AG04449 (cell line): Measurements from ENCODE around the gene GRID1.
"Not testable (repeated sequence)": the region's sequence is repeated elsewhere in the genome, so short reads cannot be mapped to it uniquely, and the experiment has no call there.

Experiments
- CTCF ChIA-PET: fragments of 350-600 bp; formaldehyde crosslinking; extraction: SDS; loops from one replicate; lab custom pipeline; 2021; ENCODE audit warnings: antibody characterized with exemption; lab: Yijun Ruan, JAX
- POLR2A ChIA-PET: fragments of 400-600, 350-600 bp; formaldehyde crosslinking; extraction: SDS; loops from one replicate; lab custom pipeline; 2020; ENCODE audit warnings: antibody characterized with exemption, inconsistent platforms; lab: Yijun Ruan, JAX
- DNase-seq: peaks from one replicate; pipeline ENCODE4 v3.0.0-alpha.2; 2010; ENCODE audit warnings: low read depth, low spot score
- H3K4me3 ChIP-seq: 2 replicates; pipeline ENCODE4 v1.5.1; 2011; ENCODE audit warnings: low read depth, mild to moderate bottlenecking, control low read depth, low read length
- CTCF ChIP-seq: IDR thresholded peaks from one replicate; pipeline ENCODE4 v1.5.1; 2011; ENCODE audit warnings: mild to moderate bottlenecking, moderate library complexity, low read length, control low read depth, inconsistent platforms; ENCODE audit not compliant: insufficient read depth; ENCODE audit errors: missing control alignments

The GRID1 gene

DNA sequence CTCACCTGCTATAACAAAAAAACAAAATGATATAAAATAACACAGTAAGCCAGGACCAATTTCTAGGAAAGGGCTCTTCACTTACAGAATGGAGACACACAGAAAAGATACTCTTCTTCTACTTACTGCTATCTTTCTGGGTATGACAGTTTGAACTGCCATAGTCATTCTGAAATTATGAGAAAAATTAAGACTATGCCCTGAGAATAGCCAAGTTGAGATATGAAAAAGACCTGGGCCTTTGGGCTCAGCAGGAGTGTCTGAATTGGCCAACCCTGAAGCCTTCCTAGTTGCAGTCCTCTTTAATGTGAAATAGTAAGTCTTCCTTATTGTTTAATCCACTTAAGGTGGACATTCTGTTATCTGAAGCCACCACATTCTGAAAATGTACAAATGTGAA, 519.5 kb downstream of the GRID1 start:
- H3K4me3 ChIP-seq: no peak overlapping the region
- no peak for TF ChIP-seq CTCF
- POLR2A ChIA-PET: no interaction called here
- no peak for DNase-seq
- CTCF ChIA-PET: interaction anchor here (1.0 kb wide), 1 partner anchor 51 kb away, joined by 3 read pairs; no protein-coding TSS in a partner anchor

GRCh38 chr10:85838660-85839059, 527.9 kb downstream of the GRID1 start:
- POLR2A ChIA-PET, DNase-seq, CTCF ChIA-PET, H3K4me3 ChIP-seq: not testable (repeated sequence)

- no peak for TF ChIP-seq CTCF
- H3K4me3 ChIP-seq: no peak overlapping the region
- DNase-seq: no peak
- ChIA-PET CTCF (no interaction called here), POLR2A (no interaction called here)
Measured at GRCh38 chr10:85832988-85833387, 533.6 kb downstream of the GRID1 start.

GRCh38 chr10:85831422-85831821, 535.2 kb downstream of the GRID1 start:
- ChIA-PET CTCF (no interaction called here), POLR2A (no interaction called here)
- H3K4me3 ChIP-seq: no peak overlapping the region
- TF ChIP-seq CTCF: no peak
- DNase-seq: no peak

- DNase-seq: no peak
- ChIA-PET POLR2A (no interaction called here), CTCF (no interaction called here)
- TF ChIP-seq CTCF: no peak
- no peak overlapping the region for H3K4me3 ChIP-seq
Measured at GRCh38 chr10:85826377-85826776, 540.2 kb downstream of the GRID1 start.

DNA sequence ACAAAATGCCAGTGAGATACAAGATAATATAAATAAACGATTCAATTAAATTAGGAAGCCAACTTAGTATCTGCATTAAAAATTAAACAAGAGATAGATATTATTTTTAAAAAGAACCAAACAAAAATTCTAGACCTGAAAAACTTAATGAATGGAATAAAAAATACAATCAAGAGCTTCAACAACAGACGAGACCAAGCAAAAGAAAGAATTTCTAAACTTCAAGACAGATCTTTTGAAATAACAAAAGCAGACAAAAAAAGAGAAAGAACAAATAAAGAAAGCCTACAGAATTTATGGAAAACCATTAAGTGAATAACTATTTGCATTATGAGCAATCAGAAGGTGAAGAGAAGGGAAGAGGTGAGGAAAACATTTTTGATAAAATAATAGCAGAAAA, 555.2 kb downstream of the GRID1 start:
- CTCF ChIA-PET: no interaction called here
- no peak for TF ChIP-seq CTCF
- H3K4me3 ChIP-seq: no peak overlapping the region
- no peak for DNase-seq
- POLR2A ChIA-PET: no interaction called here

GRCh38 chr10:85810674-85811073, 555.9 kb downstream of the GRID1 start:
- CTCF ChIA-PET: no interaction called here
- DNase-seq: no peak
- POLR2A ChIA-PET: no interaction called here
- no peak overlapping the region for H3K4me3 ChIP-seq
- TF ChIP-seq CTCF: no peak
